T-helper 22 cell (primary cell): ENCODE results near the gene TMCC1.

Experiments
- DNase-seq: peaks from one replicate; pipeline ENCODE4 v3.0.0-alpha.2; 2020; ENCODE audit warnings: low read depth

The TMCC1 gene

GRCh38 chr3:129608936-129609590 lies 284.4 kb downstream of the TMCC1 start:
- no peak for DNase-seq

DNA sequence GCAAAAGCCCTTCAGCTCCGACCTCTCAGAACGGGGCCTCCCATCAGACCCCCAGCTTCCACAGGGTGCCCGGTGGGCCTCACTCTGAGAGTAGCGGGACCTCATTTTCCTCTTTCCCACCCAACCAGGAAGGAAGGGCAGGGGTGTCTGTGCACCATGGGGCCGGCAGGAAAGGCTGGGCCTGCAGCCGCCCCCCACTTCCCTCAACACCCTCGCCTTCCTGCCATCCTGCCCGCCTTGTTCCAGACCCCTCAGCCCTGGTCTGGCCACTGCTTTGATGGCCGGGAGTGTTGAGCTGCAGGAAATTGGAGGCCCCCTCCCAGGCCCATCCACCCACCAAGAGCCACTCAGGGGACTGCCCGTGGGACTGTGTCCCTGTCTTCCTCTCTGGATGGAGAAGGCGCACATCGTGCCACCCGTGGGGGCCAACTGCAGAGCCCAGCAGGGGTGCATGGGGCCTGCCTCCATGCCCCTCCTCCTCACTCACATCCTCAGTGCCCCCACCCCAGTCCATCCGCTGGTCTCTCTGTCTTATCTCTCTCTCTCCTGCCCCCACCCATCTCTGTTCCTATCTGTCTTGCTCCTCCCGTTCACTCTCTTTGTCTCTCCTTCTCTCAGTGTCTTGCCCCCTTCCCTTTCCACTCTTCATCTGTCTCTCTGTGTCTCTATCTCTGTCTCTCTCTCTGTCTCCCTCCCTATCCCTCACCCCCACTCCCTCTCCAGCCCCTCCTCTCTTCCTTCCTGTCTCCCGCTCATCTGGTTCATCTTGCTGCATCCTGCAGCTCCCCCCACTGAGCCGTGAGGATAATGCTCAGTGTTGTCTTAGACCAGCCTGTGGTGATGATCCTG lies 285.2 kb downstream of the TMCC1 start:
- no peak for DNase-seq

DNA sequence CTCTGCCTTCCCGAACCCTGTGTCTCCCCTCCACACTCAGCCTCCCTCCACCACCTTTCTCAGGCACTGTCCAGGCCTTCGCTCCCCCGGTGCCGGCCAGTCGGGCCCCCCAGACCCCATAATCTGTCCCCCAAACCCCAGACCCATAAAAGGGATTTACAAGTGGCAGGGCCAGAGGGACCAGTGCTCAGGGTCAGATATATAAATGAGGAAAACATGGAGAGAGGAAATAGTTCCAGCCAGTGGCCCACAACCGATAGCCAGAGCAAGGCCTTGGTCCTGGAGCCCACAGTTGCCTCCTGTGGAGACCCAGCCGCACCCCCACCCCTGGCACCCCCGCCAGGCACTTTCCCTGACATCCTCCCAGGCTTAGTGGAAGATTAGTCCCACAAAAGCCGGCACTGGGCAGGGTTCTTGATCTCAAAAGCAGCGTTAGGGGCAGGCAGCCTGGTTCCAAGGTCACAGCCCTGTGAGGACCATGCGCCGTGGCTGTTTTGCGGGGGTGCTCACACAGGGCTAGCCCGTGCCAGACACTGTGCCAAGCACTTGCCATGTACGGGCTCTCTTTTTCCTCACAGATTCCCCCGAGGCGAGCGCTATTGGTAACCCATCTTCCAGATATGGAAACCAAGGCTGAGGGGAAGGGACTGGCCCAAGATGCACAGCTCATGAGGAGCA lies 286.0 kb downstream of the TMCC1 start:
- DNase-seq = no peak

DNA sequence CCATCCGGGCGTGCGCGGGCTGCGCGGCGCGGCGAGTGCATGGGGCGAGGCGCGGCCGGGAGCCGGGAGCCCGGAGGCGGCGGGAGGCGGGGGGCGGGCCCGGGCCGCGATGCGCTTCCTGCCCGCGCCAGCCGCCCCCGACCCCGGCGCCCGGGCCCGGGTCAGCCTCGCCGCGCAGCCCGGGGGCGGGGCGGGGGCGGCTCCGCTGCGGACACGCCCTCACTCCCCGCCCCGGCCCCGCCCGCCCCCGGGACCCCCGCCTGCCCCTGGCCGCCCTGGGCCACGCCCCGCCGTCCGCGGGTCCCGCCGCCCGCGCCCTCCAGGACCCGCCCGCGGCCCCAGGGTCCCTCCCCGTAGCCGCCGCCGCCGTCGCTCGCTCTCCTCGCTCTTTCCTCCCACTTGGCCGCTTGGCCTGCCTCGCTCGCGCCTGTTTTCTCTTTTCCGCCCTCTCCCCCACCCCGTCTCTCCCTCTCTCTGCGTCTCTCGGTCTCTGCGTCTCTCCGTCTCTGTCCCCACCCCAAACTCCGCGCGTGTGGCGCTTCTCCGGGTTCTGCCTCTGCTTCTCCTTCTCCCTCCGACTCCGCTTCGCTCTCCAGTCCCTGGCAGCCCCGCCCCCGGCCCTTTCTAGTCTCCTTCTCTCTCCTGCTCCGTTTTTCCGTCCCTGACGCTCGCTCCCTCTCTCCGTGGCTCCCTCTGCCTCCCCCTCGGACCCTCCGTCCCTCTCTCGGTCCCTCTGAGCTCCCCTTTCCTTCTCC lies 286.7 kb downstream of the TMCC1 start, which contains the start of gene PLXND1:
TSS of gene PLXND1 (minus strand) at position 41 of the 755 bp plus-strand sequence. CDS start at position 4, 37 bp downstream.
- peak; percentile 42 for DNase-seq

DNA sequence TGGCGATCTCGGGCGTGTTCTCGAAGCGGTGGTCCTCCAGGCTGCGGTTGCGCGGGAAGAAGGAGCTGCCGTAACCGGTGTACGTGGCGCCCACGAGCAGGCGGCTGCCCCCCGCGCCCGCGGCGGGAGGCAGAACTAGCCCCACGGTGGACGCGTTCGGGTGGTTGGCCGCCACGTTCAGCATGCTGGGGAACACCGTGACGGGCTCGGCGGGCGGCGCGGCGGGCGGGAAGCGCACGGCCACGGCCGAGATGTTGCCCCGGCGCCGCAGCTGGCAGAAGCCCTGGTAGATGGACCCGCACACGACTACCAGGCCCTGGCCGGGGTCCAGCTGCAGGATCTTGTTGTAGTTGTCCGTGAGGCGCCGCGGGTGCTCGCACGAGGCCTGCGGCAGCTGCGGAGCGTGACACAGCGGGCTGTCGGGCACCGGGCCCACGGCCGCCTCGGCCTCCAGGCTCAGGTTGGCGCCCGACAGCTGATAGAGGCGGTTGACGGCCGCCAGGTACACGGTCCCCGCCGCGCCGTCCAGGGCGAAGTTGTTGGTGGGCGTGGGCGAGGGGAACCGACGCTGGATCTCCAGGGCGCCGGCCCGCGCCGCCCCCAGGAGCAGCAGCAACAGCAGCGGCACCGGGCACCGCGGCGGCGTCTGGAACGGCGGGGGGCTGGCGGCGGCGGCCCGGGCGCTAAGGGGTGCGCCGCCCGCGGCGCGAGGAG lies 287.4 kb downstream of the TMCC1 start:
- no peak for DNase-seq

DNA sequence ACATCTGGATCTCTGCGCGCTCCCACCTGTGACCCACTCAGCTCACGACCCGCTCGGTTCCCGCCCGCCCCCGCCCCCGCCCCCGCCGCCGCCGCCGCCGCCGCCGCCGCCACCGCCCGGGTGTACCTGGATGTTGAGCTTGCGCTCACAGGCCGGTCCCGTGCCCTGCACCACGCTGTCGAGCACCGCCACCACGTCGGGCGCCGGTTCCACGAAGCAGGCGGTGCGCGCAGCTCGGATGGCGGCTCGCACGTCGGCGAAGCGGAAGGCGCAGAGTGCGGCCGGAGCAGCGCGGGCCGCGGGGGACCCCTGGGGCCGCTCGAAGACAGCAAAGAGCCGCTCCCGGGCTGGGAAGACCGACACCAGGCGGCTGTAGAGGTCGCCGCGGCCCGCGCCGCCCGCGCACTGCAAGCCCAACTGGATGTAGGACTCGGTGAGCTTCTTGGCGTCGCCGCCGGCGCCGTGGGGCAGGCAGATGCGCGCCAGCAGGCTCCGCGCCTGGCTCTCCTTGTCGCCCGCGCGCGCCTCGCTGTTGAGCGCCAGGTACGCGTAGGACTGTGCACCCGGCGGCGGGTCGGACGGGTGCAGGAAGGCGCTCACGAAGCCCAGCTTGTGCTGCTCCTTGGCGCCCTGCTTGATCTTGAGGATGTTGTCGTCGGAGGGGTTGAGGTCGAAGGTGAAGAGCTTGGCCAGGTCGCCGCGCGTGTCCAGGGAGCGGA lies 288.1 kb downstream of the TMCC1 start:
- no peak for DNase-seq

GRCh38 chr3:129604767-129605166 lies 288.7 kb downstream of the TMCC1 start:
- no peak for DNase-seq

DNA sequence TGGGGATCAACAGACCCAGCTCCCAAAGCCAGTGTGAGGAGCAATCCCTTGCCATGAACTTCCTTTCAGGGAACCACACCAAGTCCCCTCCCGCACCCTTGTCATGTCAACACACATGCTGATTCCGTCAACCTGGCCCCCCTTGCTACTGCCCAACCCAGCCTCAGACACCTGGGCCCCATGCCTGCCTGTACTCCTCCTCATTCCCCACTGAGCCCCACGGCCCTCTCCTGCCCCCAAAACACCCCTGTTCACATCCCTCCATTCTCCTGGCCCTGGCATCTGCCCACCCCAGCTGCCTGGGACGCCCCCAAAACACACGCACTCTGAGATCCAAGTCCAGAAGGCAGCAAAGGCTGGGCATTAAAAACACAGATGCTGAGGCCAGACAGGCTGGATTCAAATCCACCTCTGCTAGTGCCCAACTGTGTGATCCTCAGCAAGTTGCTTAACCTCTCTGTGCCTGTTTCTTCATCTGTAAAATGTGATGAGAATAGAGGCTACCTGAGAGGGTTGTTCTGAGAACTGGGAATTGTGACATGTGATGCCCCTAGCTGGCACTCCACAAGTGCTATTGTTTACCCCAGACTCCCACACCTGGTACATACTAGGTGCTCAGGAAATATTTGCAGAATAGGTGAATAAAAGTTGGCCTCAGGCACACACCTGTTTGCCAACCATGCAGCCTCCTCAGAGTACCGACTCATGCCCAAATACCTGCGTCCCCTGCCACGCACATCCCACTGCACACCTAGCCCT lies 289.3 kb downstream of the TMCC1 start:
- no peak for DNase-seq

GRCh38 chr3:129603561-129603942 lies 290.0 kb downstream of the TMCC1 start:
- DNase-seq = no peak

DNA sequence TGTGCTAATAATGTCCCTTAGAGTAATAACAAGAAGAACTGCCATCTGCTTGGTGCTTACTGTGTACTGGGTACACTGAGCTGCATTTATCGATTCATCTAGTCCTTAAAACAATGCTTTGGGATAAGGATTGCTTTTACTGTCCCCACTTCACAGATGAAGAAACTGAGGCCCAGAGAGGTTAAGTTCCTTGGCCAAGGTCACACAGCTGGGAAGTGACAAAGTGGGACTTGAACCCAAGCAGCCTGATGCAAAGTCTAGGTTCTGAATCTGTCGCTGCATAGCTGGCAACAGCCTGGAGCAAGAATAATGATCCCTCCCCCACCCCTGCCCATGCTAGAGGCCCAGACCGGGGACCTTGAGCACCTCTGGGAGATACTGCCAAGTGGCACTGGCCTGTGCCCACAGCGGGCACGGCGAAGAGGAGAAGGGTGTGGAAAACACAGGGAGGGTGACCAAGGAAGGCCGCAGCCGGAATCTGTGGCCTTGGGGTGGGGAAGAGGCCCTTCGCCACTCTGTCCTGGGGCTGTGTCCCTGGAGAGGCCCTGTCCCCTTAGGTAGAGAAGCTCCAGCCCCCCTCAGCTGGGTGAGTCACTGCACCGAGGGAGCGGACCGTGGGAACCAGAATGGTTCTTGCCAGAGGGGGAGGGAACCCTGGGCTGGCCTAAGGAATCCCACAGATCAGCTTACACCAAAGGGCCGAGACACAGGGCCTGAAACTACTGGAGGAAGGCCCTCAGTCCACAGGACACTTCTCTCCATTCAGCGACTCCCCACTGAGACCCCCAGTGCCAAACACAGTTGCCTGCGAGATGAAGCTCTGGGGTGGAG lies 290.6 kb downstream of the TMCC1 start:
- no peak for DNase-seq

DNA sequence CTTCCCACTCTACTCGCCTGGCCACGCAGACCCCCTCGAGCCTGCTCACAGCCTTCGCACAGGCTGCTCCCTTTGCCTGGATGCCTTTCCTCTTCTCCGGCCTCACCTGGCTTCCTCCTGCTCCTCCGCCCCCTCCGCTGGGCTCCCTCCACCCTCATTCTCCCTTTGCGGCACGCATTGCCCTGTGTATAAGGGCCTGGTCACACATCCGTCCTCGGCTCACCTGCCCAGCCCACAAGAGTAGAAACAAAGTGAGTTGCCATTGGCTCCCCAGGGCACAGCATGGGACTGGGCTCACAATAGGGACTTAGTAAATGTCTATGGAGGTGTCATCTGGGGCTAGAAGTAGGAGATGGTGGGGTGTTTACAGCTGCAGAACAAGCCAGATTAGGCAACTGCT lies 291.2 kb downstream of the TMCC1 start:
- no peak for DNase-seq

DNA sequence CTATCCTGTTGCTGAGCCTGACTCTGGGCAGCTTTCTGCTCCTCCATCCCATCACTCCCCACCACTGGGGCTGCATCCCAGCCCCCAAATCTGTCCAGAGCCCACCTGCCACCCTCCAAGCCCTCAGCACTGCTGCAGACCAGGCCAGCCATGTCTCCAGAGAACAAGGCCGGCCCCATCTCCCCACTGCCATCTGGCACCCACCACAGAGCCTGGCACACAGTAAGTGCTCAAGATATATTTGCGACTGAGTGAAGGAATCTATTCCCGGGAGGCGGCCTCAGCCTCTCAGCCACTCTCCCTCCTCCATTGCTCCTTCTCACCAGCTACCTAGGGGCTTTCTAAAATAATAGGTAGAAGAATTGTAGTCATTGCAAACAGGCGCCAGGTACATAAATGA lies 291.8 kb downstream of the TMCC1 start:
- DNase-seq = no peak

GRCh38 chr3:129600348-129600747 lies 293.2 kb downstream of the TMCC1 start:
- DNase-seq = no peak

- no peak for DNase-seq
Observed at GRCh38 chr3:129599607-129600006, 293.9 kb downstream of the TMCC1 start.

DNA sequence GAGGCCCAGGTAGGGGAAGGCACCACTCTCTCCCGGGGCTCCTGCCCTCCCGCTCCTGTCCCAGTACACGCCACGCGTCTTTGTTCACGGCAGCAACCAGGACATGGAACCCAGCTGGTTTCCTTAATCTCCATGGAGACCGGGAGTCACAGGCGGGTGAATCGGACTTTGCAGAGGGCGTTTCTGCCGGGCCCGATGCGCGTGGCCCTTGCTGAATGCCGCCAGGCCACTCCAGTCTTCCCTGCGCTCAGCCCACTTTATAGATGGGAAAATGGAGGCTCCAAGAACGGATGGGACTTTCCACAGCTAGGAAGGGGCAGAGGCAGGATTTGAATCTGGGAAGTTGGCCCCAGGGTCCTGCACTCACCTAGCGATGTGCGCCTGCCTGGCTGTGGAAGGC lies 294.4 kb downstream of the TMCC1 start:
- DNase-seq = no peak

DNA sequence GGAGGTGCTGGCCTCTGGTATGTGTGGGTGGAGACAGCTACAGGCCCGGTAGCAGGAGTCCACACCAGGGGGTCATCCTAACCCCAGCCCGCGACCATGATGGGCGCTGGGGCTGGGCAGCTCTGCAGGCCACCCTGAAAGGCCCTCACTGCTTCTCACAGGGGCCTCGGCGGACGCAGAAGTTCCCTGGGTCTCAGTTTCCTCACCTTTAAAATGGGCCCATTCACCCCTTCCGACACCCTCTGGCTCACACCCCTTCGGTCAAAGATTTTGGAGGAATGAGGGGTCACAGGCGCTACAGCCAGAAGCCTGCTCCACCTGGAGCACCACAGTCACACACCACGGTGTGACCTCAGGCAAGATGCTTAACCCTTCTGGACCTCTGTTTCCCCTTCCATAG lies 295.0 kb downstream of the TMCC1 start:
- no peak for DNase-seq

DNA sequence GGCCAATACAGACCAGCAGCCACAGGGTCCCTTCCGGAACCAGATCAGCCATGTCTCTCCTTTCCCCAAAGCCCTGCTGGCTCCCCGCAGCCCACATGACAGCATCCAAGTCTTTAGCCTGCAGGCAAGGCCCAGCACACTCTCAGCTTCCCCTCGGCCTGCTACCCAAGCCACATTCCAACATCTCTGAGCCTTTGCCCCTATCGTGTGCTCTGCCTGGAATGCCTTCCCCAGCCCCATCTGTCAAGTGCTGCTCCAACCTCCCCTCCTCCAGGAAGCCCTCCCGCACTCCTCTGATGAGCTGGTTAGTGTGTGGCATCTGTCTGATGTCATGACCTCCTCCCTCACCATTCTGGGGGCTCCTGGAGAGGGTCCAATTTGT lies 295.5 kb downstream of the TMCC1 start:
- DNase-seq = no peak
